GM12891 (cell line): Measurements from ENCODE around the gene ALDH1L1.

Experiments used
- PAX5 ChIP-seq: IDR thresholded peaks from 2 replicates; pipeline ENCODE4 v1.6.1; 2011; ENCODE audit warnings: low read length, moderate library complexity, mild to moderate bottlenecking; ENCODE audit not compliant: insufficient read depth, severe bottlenecking
- POLR2A ChIP-seq: IDR thresholded peaks from 2 replicates; pipeline ENCODE4 v1.6.1; 2011; ENCODE audit warnings: low read depth, low read length, control low read depth
- POLR2AphosphoS5 ChIP-seq: IDR thresholded peaks from 2 replicates; pipeline ENCODE4 v1.6.1; 2011; ENCODE audit warnings: low read depth, low read length, control low read depth
- POU2F2 ChIP-seq: IDR thresholded peaks from 2 replicates; pipeline ENCODE4 v1.6.1; 2011; ENCODE audit warnings: low read depth, mild to moderate bottlenecking, control low read depth, low read length, moderate library complexity
- SPI1 ChIP-seq: IDR thresholded peaks from 2 replicates; pipeline ENCODE4 v1.6.1; 2011; ENCODE audit warnings: low read depth, low read length, control low read depth
- TAF1 ChIP-seq: IDR thresholded peaks from 2 replicates; pipeline ENCODE4 v1.6.1; 2011; ENCODE audit warnings: low read depth, low read length, control low read depth

DNA sequence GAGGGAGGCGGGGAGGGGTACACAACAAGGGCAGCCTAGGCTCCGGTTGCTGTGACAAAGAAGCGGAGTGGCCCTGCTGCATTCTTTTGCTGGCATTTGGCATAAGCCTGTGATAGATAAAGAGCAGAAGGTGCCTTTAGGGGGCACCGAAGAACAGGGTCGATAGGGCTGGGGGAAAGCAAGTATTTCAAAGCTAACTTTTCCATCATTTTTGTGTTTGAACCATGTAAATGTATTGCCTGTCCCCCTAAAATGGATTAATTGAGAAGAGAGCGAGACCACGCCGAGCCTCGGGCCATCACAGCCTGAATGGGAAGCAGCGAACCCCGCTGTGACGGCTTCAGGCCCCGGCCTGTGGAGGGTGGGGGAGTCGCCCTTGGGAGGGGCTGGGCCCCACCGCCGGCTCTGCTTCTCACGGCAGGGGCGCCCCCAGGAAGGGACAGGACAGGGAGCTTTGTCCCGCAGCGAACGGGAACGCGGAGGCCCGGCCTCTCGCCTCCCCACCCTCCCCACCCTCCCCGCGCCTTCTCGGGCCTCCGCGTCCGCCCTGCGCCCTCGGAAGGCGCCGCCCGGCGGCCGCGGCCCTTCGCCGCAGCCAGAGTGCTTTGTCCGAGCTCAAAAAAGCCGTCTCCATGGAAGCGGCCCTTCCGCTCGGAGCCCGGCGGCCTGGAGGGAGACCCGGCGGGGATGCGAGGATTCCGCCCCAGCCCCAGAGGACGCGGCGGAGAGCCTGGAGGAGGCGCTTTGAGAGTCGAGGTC lies 32.4 kb upstream of the ALDH1L1 start:
- TF ChIP-seq TAF1, result no peak
- no peak for TF ChIP-seq SPI1
- TF ChIP-seq POLR2AphosphoS5, result no peak
- TF ChIP-seq POLR2A, result no peak
- TF ChIP-seq PAX5, result no peak
- no peak for TF ChIP-seq POU2F2
